ENCODE measurements around the gene SOX6.

- TF ChIP-seq CTCF (IDR thresholded peaks at IDR 0.05) (no peak), REST (IDR thresholded peaks at IDR 0.05; ENCODE audit: insufficient read depth in 1 of 2, low read depth in 2 of 2, low read length in 1 of 2) (no peak)
These were observed 7.4 kb upstream of the SOX6 start for GRCh38 chr11:16363706-16364105.
